Iris pigment epithelial cell (primary cell): ENCODE measurements around the gene SPTLC2.

ENCODE experiments used
- DNase-seq: peaks from one replicate; pipeline ENCODE4 v3.0.0-alpha.2; 2011; ENCODE audit warnings: low read depth

Gene SPTLC2

DNA sequence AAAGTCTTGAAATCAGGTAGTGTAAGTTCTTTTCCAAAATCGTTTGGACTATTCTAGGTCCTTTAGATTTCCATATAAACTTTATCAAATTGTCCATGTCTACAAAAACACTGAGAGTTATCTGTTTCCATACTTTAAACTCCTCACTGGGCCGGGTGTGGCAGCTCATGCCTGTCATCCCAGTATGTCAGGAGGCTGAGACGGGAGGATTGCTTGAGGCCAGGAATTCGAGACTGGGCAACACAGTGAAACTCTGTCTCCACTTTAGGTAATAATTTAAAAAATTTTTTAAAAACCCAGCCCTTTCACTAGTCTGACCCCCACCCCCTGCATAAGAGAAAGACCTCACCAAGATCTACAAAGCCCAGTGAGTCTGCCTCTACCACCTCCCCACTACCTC is 111.4 kb downstream of the SPTLC2 start:
- DNase-seq, result no peak

DNA sequence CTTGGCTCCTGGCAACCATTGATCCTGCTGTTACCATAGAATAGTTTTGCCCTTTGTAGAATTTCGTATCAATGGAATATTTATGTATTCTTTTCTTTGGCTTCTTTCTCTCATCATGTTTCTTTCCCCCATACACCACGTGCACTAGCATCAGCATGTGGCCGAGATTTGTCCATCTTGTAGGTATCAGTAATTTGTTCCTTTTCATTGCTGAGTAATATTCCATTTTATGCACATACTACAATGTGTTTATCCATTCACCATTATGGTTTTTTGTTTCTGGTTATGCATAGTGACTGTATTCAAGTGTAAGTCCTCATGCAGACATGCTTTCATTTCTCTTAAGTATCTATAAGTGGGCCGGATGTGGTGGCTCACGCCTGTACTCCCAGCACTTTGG is 113.3 kb downstream of the SPTLC2 start:
- no peak for DNase-seq

DNA sequence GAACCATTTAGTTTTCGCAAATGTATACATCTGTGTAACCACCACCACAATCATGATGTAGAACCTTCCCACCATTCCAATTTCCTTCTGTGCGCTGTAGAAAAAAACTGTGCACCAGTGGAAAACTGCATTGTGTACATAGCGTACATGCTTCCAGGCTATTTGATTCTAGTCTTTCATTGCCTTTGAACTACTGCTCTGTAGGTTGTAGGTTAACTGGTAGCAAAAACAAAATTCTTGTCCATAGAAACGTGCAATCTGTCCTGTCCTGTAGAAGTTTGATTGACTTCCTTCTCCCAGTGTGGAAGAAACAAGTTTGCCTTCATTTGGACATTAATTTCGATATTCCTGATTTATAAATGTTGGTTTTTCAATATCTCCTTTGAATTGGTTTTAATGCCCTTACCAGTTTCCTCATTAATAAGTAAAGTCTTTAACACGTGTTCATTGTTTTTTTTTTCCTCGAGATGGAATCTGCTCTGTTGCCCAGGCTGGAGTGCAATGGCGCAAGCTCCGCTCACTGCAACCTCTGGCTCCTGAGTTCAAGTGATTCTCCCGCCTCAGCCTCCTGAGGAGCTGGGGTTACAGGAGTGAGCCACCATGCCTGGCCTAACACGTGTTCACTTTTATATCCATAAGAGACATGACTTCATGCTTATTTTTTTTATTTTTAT is 114.2 kb downstream of the SPTLC2 start:
- DNase-seq, result no peak

DNA sequence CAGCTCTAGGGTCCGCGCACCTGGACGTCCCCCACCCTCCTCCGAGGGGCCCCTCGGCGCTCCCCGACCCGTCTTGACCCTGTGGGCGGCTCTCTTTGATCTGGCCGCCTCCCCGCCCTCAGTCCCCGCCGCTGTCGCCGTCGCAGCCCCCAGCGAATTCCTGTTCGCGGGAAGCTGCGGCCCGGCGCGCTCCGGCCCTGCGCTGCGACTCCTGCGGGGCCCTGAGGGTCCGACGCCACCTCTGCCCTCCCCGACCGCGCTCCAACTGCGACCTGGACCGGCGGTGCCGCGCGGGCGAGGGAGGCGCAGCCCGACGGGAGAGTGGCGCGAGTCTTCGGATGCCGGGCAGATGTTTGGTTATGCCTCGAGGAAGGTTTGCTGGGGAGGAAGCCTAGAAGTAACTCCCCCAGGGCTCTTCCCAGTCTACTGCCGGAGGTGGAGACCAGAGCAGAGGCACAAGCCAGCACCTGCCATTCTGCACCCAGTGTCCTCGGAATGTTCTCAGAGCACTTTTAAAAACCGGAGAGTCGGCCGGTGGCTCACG is 117.4 kb downstream of the SPTLC2 start:
- no peak for DNase-seq

DNA sequence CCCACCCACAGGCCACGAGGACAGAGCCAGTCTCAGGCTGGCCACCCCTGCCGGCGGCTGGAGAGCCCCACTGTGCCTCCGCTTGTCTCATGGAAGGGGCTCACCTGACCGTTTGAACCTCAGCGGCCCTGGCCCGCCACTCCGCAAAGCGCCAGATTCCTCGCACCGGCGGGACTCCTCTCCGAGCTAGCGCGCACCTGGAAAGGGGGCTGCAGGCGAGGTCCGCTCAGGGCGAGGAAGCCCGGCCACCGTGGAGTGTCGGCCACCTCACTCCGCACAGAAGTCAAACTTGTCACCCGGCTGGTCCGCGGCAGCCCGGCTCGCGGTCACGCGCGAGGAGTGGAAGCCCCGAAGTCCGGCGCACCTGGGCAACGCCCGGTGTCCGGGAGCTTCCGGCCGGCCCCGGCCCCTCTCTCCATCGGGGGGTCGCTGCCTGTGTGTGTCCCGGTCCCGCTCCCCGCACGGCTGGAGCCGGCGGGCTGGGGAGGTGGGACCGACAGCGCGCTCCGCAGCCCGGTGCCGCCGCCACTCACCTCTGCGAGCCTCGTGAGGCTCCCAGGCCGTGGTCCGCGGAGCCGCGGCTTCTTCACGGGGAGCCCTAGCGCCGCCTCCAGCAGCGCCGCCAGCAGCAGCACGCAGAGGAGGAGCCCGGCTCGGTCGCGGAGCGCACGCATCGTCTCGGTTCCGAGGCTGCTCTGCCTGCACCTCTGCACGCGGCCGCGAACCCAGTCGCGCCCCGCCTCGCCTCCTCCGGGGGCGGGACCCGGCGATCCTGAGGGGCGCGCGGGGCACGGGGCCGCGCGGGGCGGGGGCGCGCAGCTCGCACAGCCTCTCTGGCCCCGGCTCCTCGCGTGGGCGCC is 118.1 kb downstream of the SPTLC2 start, which contains the start of gene ISM2:
Gene ISM2, minus strand, starts transcription at position 697 of the 860 bp plus-strand sequence. Its CDS starts 23 bp downstream, at position 674.
- DNase-seq, result peak; percentile 39

DNA sequence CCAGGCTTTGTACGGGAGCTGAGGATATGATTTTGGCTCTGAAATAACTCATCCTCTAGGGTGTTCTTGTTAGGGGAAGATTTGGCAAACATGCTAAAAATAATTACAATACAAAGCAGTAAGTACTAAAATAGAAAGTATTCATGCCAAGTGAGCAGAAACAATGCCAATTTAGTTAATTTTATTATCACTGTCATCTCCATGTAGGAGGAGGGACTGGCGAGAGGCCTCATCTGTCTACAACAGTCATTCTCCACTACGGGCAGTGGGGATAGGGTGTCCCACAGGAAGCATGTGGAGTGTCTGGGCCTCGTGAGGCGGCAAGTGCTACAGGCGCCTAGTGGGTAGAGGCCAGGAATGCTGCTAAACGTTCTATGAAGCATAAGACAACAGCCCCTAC is 121.1 kb downstream of the SPTLC2 start:
- no peak for DNase-seq

DNA sequence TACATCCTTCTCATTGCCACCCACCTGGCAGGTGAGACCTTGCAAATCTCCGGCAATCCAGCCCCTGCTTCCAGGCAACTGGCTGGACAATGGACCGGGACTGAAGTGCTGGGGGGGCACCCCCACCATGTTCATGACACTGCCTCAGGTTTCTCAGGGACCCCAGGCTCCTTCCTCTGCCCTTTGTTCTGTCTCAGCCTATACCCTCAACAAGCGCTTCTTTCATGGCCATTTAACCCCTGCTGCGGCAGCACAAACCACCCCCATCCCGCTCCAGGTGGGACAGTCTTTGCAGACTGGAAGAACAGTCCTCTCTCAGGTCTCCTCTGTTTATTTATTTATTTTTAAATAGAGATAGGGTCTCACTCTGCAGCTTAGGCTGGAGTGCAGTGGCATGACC is 125.4 kb downstream of the SPTLC2 start:
- no peak for DNase-seq

DNA sequence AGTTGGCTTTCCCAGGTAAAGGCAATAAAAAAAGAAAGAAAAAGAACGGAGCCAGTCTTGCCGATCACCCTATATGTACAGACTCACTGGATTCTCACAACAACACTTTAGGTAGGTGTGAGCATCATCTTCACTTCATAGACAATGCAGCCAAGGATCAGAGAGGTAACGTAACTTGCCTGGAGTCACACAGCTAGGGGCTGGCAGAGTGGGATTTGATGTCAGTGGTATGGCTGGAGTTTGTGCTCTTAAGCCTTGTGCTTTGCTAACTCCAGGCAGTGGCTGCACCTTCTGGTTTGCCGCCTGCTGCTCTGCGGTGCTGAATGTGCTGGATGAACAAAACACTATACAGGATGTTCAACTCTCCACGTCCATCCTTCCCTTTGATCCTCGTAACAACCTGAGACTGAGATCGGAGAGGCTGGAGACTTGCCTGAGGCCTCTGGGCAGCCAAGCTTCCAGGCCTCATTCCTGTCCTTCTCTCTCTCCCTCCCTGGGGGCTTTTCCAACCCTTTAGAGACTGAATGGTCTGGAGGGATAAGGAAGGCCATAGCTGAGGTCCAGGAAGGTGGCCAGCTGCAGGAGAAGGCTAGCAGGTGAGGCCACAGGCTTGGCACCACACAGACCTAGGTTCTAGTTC is 126.0 kb downstream of the SPTLC2 start:
- DNase-seq, result no peak

DNA sequence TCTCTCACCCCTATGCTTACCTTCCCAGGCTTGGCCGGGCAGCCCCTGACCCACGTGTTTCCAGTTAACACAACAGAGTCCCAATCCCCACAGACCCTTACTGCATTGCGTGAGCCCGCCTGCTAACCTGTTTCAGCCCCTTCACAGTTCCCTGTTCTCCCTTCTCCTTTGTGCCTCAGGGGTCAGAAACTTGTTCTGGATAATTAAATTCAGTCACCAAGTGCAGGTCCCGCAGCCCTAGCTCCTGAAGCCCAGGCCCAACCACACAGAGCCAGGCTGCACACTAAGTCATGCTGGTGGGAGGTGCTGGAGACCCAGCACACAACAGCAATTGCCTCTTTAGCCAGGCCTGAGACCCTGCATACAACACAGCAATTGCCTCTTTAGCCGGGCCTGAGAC is 127.4 kb downstream of the SPTLC2 start:
- DNase-seq, result no peak

DNA sequence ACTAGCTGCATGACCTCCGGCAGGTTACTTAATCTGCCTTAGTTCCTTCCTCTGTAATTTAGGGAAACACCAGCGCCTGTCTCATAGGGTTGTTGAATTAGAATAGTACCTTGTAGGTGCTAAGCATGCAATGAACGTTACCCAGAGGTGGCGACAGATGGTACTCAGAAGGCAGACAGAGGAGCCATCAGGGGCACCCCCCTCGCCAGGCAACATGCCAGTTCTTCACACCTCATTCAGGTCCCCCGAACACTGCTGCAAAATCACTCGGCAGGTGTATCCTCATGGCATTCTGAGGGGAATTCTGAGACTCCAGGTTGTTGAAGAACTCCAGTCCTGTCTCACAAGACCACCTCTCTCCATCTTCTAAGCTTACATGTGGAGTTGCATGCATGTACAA is 127.9 kb downstream of the SPTLC2 start:
- no peak for DNase-seq

DNA sequence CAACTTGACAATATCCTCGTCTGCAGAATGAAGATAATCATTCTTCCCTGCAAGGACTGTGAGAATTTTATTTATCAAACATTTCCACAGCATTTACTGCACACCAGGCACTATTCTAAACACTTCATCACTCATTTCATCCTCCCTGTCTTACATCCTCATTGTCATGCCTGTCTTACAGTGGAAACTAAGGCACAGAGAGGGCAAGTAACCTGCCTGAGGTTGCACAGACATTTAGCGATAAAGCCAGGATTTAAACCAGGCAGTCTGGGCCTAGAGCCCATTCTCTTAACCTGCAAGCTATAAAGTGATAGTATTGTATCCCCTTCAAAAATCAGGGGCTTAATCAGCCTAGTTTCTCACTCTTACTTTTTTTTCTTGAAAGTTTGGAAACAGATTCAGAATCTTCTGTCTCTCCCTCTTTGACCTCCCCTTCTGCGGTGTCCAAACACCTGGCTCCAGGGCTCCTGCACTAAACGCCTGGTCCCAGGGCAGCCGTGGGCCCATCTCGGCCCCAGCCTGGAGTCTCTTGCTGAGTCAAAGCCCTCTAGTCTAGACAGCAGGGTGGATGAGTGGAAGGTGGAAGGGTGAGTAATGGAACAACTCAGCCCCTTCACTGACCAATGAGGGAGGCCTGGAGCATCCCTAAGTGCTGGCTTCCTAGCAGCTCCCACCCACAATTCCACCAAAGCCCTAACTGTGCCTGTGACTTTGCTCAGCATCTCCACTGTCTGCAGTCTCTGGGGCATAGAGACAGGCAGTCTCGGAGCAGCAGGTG is 130.3 kb downstream of the SPTLC2 start:
- peak; percentile 85 for DNase-seq

DNA sequence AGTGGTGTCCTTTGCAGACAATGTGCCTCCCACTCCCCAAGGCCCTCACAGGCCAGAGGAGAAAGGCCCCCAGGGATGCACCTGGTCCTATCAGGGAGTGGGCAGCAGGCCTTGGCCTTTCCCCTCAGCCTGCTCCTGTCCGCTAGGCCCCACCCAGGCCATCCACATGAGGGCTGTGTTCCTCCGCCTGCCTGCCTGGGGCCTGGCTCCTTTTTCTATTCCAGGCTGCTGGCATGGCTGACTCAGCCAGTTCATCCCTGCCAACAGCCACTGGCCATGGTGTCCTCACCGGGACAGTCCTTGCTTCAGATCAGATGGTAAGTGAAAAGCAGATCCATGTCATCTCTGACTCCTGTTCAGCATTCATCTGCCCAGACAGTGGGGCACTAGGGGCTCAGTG is 131.2 kb downstream of the SPTLC2 start:
- DNase-seq, result no peak

DNA sequence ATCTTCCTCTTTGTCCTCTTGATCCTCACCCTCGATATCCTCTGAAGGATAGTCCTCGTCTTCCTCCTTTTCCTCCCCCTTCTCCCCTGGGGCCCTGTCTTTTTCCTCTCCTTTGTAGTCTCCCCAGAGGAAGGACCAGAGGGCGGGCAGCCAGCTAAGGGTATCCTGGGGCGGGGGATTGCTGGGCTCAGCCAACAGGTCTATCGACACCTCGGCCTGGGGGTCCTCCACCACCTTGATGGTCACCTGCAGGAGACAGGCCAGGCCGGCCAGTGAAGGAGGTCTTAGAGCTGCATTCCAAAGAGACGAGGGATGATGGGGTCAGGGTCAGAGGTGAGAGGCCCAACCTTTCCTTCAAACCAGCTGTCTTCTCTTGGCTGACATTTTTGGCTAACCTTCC is 134.0 kb downstream of the SPTLC2 start:
- DNase-seq, result no peak

DNA sequence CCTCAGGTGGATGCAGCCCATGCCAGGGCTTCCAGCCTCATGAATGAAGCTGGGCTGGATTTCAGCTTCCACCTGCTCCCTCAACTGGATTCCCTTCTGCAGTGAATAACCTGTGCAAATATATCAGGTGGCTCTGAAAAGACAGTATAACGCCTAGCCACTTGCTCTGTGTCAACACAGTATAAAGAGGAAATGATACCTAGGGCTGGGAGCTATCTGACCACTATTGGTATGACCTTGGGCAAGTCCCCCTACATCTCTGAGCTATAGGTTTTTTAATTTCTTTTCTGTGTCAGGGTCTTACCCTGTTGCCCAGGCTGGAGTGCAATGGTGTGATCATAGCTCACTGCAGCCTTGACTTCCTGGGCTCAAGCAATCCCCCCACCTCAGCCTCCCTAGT is 137.6 kb downstream of the SPTLC2 start:
- DNase-seq, result no peak

DNA sequence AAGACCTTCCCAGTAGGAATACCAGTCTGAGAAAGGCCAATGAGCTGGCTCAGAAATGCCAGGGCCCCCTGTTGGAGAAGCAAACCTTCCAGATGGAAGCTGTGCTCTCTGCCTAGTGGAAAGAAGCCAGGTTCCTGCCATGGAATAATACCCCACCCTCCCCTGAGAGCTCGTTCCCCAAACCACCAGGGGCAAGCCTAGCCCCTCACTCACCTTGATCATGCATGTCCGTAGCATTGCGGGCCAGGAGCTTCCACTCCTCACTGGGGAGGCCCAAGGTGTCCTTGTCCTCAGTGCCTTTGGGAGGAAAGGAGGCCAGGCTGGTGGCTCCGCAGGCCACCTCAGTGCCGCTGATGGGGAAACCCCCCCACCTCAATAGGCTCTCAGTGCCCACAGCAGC is 138.4 kb downstream of the SPTLC2 start:
- no peak for DNase-seq

DNA sequence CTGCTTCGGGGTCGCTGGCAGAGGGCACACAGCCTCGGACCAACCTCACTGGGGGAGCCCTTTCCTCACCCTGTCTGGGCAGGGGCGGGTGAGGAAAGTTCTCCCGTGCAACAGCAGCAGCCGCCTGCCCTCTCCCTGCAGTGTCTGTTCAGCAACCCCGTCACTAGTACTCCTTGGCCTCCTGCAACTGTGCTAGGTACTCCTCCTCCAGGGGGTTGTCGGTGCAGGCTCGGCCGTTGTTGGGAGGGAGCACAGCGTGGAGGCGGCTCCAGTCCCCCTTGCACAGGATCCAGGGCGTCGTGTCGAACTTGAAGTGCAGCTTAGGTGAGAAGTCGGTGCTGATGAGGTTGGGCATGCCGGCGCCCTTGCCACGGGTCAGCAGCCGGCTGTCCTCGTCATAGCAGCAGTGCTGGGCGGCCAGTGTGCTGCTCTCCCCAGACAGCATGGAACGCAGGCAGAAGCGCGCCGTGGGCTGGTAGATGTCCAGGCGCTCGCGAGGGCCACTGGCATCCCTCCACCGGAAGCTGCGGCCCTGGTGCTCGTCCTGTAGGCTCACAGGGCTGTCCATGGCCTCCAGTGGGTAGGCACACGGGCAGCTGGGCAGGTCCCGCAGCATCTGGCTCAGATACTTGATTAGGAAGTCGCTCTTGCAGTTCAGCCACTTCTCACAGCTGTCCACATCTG is 140.9 kb downstream of the SPTLC2 start:
- DNase-seq, result no peak

DNA sequence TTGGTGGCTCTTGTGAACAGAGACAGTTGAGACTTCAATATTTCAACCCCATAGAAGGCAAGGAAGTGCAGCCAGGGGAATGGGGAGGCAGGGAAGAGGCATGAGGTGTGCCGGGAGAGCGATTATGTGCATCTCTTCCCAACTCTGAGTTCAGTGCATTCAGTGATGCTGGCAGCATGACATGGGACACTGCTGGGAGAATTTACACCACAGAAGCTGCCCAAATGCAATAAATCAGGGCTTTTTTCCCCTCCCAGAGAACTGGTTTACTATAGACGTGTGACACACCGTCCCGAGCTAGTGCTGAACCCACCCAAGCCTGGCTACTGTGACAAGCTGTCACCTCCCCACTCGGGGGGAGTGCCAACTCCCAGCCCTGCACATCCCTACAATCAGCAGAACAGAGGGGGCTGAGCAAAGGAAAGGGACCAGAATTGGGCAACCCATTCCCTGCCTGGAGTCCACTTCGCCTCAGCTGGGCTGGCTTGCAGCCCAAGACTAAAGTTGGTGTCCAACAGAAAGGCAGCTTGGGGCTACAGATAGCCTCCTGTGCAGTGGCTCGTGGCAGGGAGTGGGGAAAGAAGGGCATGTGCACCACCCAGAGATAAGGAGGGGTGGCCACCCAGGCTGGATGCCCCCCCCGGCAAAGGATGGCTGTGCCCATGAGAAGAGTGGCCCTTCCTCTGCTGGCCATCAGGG is 141.8 kb downstream of the SPTLC2 start:
- DNase-seq, result no peak

DNA sequence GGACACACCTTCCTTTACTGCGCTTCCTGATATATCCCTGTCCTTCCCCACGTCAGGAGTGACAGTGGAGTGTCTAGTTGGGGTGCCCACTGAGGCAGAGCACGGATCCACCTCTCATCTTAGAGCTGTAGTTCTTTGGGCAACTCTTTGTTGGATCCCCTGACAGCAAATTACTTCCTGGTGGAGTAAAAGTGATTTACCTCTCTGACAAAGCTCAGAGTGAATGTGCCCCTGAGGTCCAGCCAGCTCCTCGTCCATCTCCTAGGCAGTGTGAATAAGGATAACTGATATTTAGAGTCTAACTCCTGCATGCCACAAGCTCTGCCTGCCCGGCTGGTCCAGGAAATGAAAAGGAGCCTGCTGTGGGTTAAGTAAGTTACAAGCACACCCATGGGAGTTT is 142.5 kb downstream of the SPTLC2 start:
- no peak for DNase-seq

DNA sequence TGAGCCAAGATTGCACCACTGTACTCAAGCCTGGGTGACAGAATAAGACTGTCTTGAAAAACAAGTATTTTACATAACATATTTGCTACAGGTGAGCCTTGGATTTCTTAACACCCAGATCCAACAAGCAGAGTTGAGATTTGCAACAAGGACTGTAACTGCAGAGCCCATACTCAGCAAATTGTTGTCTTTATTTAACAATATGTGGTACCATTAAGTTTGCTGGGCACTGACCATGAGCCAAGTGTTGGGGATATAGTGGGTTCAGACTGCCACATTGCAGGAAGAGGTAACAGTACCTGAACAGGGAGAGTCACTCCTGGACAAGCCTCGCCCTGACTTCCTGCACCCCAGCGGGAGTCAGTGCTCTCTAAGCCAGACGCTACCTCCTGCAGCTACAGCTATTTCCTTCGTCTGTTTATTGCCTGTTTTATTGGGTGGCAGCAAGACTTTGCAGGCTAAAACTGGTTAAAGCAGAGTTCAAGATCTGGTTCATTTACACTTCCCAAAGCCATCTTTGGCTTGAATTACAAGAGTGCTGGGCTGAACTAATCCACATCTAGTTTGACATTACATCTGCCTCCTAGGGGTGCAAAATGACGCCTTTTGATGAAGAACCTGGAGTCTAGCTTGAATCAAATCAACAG is 146.1 kb downstream of the SPTLC2 start:
- DNase-seq, result no peak

DNA sequence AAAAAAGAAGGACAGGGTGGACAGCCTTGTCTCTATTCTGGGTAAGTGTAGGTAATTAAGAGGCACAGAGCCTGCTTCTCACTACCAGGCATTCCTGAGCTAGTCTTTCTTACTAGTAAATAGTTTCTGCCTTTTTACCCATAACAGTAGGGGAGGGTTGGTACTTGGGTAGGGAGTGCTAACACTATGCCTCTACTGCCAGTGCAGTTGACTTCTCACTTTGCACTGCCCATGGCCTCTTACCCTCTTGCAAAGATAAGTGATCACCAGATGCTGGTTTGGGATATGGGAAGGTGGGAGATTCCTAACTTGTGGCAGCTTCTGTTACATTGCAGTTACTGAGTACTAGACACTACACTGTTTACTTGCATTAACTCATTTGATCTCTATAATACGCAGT is 146.9 kb downstream of the SPTLC2 start:
- DNase-seq, result no peak
